ENCODE data around the gene USH2A.

DNA sequence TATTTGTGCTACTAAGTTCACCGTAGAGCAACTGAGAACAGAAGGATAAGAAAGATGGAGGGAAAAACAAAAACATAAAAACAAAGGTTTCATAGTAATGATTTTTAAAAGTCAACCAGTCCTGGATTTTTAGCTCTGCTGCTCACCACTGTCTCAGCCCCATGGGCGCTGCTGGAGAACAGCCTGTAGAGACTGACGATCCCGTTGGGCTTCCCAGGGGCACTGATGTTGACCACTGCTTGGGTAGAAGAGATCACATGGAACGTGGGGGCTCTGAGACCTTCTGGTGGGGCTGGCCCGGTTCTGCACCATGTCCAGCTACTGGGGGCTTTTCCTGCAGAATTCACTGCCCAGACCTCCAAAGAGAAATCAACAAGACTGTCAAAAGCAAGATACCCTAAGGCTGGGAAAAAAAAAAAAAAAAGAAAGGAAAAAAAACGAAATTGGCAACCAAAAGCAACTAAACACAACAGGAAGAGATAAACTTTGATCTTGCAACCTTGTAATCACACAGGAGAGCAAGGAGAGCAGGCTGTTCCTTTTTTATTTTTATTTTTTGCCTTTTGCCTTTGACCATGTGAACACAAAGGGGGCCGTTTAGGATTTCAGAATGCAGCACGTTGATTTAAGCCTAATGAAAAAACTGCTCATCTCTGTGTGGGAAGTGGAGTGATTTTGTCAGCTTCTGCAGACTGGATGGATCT is 772.6 kb downstream of the USH2A start:
- TF ChIP-seq, protein P1, sequence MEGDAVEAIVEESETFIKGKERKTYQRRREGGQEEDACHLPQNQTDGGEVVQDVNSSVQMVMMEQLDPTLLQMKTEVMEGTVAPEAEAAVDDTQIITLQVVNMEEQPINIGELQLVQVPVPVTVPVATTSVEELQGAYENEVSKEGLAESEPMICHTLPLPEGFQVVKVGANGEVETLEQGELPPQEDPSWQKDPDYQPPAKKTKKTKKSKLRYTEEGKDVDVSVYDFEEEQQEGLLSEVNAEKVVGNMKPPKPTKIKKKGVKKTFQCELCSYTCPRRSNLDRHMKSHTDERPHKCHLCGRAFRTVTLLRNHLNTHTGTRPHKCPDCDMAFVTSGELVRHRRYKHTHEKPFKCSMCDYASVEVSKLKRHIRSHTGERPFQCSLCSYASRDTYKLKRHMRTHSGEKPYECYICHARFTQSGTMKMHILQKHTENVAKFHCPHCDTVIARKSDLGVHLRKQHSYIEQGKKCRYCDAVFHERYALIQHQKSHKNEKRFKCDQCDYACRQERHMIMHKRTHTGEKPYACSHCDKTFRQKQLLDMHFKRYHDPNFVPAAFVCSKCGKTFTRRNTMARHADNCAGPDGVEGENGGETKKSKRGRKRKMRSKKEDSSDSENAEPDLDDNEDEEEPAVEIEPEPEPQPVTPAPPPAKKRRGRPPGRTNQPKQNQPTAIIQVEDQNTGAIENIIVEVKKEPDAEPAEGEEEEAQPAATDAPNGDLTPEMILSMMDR (IDR thresholded peaks at IDR 0.05 in 2 of 3, conservative IDR thresholded peaks at IDR 0.05 in 1 of 3; ENCODE audit: borderline replicate concordance in 1 of 3, insufficient read depth in 1 of 3, low read depth in 2 of 3, low read length in 2 of 3) = no peak
- TF ChIP-seq POLR2A (IDR thresholded peaks at IDR 0.05; ENCODE audit: borderline replicate concordance, extremely low read depth, insufficient read depth, insufficient read length) (no peak), CEBPB (IDR thresholded peaks at IDR 0.05; ENCODE audit: low read depth) (no peak), JUND (IDR thresholded peaks at IDR 0.05) (no peak), SRF (IDR thresholded peaks at IDR 0.05; ENCODE audit: low read depth) (no peak), RAD21 (IDR thresholded peaks at IDR 0.05; ENCODE audit: low read depth) (no peak), SP1 (IDR thresholded peaks at IDR 0.05; ENCODE audit: low read depth) (no peak), ZBTB33 (IDR thresholded peaks at IDR 0.05; ENCODE audit: extremely low read depth, insufficient replicate concordance, low read length) (no peak), POLR2AphosphoS5 (IDR thresholded peaks at IDR 0.05; ENCODE audit: low read depth, low read length) (no peak), EZH2phosphoT487 (IDR thresholded peaks at IDR 0.05; ENCODE audit: borderline replicate concordance) (no peak), TCF7L2 (IDR thresholded peaks at IDR 0.05; ENCODE audit: borderline replicate concordance, extremely low read depth, insufficient read depth, insufficient read length) (no peak), ZNF274 (IDR thresholded peaks at IDR 0.05; ENCODE audit: low read depth, low read length) (no peak)
- TF ChIP-seq, protein P2, sequence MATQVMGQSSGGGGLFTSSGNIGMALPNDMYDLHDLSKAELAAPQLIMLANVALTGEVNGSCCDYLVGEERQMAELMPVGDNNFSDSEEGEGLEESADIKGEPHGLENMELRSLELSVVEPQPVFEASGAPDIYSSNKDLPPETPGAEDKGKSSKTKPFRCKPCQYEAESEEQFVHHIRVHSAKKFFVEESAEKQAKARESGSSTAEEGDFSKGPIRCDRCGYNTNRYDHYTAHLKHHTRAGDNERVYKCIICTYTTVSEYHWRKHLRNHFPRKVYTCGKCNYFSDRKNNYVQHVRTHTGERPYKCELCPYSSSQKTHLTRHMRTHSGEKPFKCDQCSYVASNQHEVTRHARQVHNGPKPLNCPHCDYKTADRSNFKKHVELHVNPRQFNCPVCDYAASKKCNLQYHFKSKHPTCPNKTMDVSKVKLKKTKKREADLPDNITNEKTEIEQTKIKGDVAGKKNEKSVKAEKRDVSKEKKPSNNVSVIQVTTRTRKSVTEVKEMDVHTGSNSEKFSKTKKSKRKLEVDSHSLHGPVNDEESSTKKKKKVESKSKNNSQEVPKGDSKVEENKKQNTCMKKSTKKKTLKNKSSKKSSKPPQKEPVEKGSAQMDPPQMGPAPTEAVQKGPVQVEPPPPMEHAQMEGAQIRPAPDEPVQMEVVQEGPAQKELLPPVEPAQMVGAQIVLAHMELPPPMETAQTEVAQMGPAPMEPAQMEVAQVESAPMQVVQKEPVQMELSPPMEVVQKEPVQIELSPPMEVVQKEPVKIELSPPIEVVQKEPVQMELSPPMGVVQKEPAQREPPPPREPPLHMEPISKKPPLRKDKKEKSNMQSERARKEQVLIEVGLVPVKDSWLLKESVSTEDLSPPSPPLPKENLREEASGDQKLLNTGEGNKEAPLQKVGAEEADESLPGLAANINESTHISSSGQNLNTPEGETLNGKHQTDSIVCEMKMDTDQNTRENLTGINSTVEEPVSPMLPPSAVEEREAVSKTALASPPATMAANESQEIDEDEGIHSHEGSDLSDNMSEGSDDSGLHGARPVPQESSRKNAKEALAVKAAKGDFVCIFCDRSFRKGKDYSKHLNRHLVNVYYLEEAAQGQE (IDR thresholded peaks at IDR 0.05; ENCODE audit: low read depth) = no peak
- TF ChIP-seq, protein P3, sequence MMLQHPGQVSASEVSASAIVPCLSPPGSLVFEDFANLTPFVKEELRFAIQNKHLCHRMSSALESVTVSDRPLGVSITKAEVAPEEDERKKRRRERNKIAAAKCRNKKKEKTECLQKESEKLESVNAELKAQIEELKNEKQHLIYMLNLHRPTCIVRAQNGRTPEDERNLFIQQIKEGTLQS (IDR thresholded peaks at IDR 0.05) = no peak

All from HCT116 (cell line).